HG02763 (cell line): ENCODE results near the gene GRIN3B.
A peak's percentile ranks its signal among the peaks of the same experiment; 100 is the strongest.
"Not testable (repeated sequence)": the region's sequence is repeated elsewhere in the genome, so short reads cannot be mapped to it uniquely, and the experiment has no call there.

Experiments used
- ATAC-seq: cut with Tn5 transposase; IDR thresholded peaks from one replicate; pipeline ENCODE4 v1.9.1; 2021; ENCODE audit warnings: mild to moderate bottlenecking, moderate library complexity; ENCODE audit not compliant: unreplicated experiment

The GRIN3B gene

GRCh38 chr19:1000095-1000494, at the start of gene GRIN3B:
Gene GRIN3B (plus strand): TSS chr19:1000419. CDS start chr19:1000438, 19 bp downstream.
- no peak for ATAC-seq

GRCh38 chr19:952049-952679, 48.1 kb upstream of the GRIN3B start:
- no peak for ATAC-seq

- no peak for ATAC-seq
Measured at GRCh38 chr19:952680-953444, 47.4 kb upstream of the GRIN3B start.

- ATAC-seq = no peak
Measured at GRCh38 chr19:953445-954271, 46.6 kb upstream of the GRIN3B start.

- ATAC-seq = no peak
Measured at GRCh38 chr19:954272-954671, 45.9 kb upstream of the GRIN3B start.

- peak; percentile 56 for ATAC-seq
Measured at GRCh38 chr19:954672-955494, 45.3 kb upstream of the GRIN3B start.

GRCh38 chr19:955803-956765, 44.1 kb upstream of the GRIN3B start:
- ATAC-seq = no peak

GRCh38 chr19:956766-957440, 43.3 kb upstream of the GRIN3B start:
- no peak for ATAC-seq

- ATAC-seq = not testable (repeated sequence)
Measured at GRCh38 chr19:957578-957977, 42.6 kb upstream of the GRIN3B start.

GRCh38 chr19:958967-959855, 41.0 kb upstream of the GRIN3B start:
- no peak for ATAC-seq

- no peak for ATAC-seq
Measured at GRCh38 chr19:960020-960419, 40.2 kb upstream of the GRIN3B start.

GRCh38 chr19:960601-960938, 39.6 kb upstream of the GRIN3B start:
- ATAC-seq = no peak

GRCh38 chr19:961866-962620, 38.2 kb upstream of the GRIN3B start:
- no peak for ATAC-seq

- ATAC-seq = no peak
Measured at GRCh38 chr19:962683-963400, 37.4 kb upstream of the GRIN3B start.

- ATAC-seq = no peak
Measured at GRCh38 chr19:963486-963951, 36.7 kb upstream of the GRIN3B start.

GRCh38 chr19:964116-964520, 36.1 kb upstream of the GRIN3B start:
- ATAC-seq = no peak
